ENCODE measurements around the gene CCDC91. TPM values are rescaled to one million over a fixed set of nuclear protein-coding genes. Genes with fewer than 3 reads are reported as not detected.
"Not testable (repeated sequence)": the region's sequence is repeated elsewhere in the genome, so short reads cannot be mapped to it uniquely, and the experiment has no call there.

The CCDC91 gene
- total RNA-seq, 1 donor from 2014 or later, result 51.3 TPM

GRCh38 chr12:28459481-28459880 is 269.2 kb downstream of the CCDC91 start:
- H3K27ac Mint-ChIP-seq, result no peak overlapping the region

GRCh38 chr12:28460420-28461130 is 270.3 kb downstream of the CCDC91 start:
- Mint-ChIP-seq H3K36me3 (ENCODE audit: insufficient read depth) (peaks cover 20% of the 10 kb centered on the region), H3K27ac (no peak overlapping the region), H3K9me3 (ENCODE audit: low read depth) (peaks cover 7% of the 10 kb centered on the region), H3K4me3 (ENCODE audit: low read depth) (no peak overlapping the region), H3K4me1 (ENCODE audit: low read depth) (peaks cover 12% of the 10 kb centered on the region), H3K27me3 (no peaks in the 10 kb centered on the region)
- TF ChIP-seq CTCF (IDR thresholded peaks at IDR 0.05; ENCODE audit: unreplicated experiment), result no peak
- DNase-seq (ENCODE audit: low spot score, unreplicated experiment), result no peak

More at GRCh38 chr12:28459481-28459880, 269.2 kb downstream of the CCDC91 start:
- Mint-ChIP-seq H3K4me3 (ENCODE audit: low read depth) (no peak overlapping the region), H3K4me1 (ENCODE audit: low read depth) (peaks cover 12% of the 10 kb centered on the region), H3K36me3 (ENCODE audit: insufficient read depth) (peaks cover 17% of the 10 kb centered on the region), H3K9me3 (ENCODE audit: low read depth) (peaks cover 5% of the 10 kb centered on the region), H3K27me3 (no peaks in the 10 kb centered on the region)
- DNase-seq (ENCODE audit: low spot score, unreplicated experiment), result no peak
- TF ChIP-seq CTCF (IDR thresholded peaks at IDR 0.05; ENCODE audit: unreplicated experiment), result no peak

- DNase-seq (ENCODE audit: low spot score, unreplicated experiment), result no peak
- H3K4me1 Mint-ChIP-seq (ENCODE audit: low read depth), result peaks cover 9% of the 10 kb centered on the region
- H3K9me3 Mint-ChIP-seq (ENCODE audit: low read depth), result peaks cover 26% of the 10 kb centered on the region
- no peaks in the 10 kb centered on the region for H3K27me3 Mint-ChIP-seq
- TF ChIP-seq CTCF (IDR thresholded peaks at IDR 0.05; ENCODE audit: unreplicated experiment), result no peak
- H3K27ac Mint-ChIP-seq, result no peak overlapping the region
- H3K4me3 Mint-ChIP-seq (ENCODE audit: low read depth), result no peak overlapping the region
- peaks cover 34% of the 10 kb centered on the region for H3K36me3 Mint-ChIP-seq (ENCODE audit: insufficient read depth)
Observed at GRCh38 chr12:28463396-28463795, 273.1 kb downstream of the CCDC91 start.

- H3K27me3 Mint-ChIP-seq; DNase-seq (ENCODE audit: low spot score, unreplicated experiment); H3K27ac Mint-ChIP-seq; H3K4me3 Mint-ChIP-seq (ENCODE audit: low read depth); H3K4me1 Mint-ChIP-seq (ENCODE audit: low read depth): not testable (repeated sequence)
- peaks cover 27% of the 10 kb centered on the region for H3K36me3 Mint-ChIP-seq (ENCODE audit: insufficient read depth)
- peaks cover 26% of the 10 kb centered on the region for H3K9me3 Mint-ChIP-seq (ENCODE audit: low read depth)
Observed at GRCh38 chr12:28471762-28472161, 281.5 kb downstream of the CCDC91 start.

GRCh38 chr12:28476206-28476605 is 285.9 kb downstream of the CCDC91 start:
- not testable (repeated sequence) for H3K4me3 Mint-ChIP-seq (ENCODE audit: low read depth); H3K27ac Mint-ChIP-seq; DNase-seq (ENCODE audit: low spot score, unreplicated experiment); H3K27me3 Mint-ChIP-seq; H3K4me1 Mint-ChIP-seq (ENCODE audit: low read depth)
- peaks cover 16% of the 10 kb centered on the region for H3K9me3 Mint-ChIP-seq (ENCODE audit: low read depth)
- peaks cover 33% of the 10 kb centered on the region for H3K36me3 Mint-ChIP-seq (ENCODE audit: insufficient read depth)

GRCh38 chr12:28479097-28479496 is 288.8 kb downstream of the CCDC91 start:
- H3K27me3 Mint-ChIP-seq; H3K4me1 Mint-ChIP-seq (ENCODE audit: low read depth); H3K4me3 Mint-ChIP-seq (ENCODE audit: low read depth); DNase-seq (ENCODE audit: low spot score, unreplicated experiment); H3K27ac Mint-ChIP-seq: not testable (repeated sequence)
- Mint-ChIP-seq H3K36me3 (ENCODE audit: insufficient read depth) (peaks cover 29% of the 10 kb centered on the region), H3K9me3 (ENCODE audit: low read depth) (peaks cover 16% of the 10 kb centered on the region)

GRCh38 chr12:28479683-28480082 is 289.4 kb downstream of the CCDC91 start:
- Mint-ChIP-seq H3K36me3 (ENCODE audit: insufficient read depth) (peaks cover 25% of the 10 kb centered on the region), H3K4me3 (ENCODE audit: low read depth) (no peak overlapping the region), H3K27ac (no peak overlapping the region), H3K9me3 (ENCODE audit: low read depth) (peaks cover 16% of the 10 kb centered on the region), H3K27me3 (no peaks in the 10 kb centered on the region), H3K4me1 (ENCODE audit: low read depth) (no peaks in the 10 kb centered on the region)
- no peak for DNase-seq (ENCODE audit: low spot score, unreplicated experiment)
- TF ChIP-seq CTCF (IDR thresholded peaks at IDR 0.05; ENCODE audit: unreplicated experiment), result no peak

Data from progenitor cell of endocrine pancreas (in vitro differentiated cells).